OCI-LY1 (cell line): Measurements from ENCODE around the gene PLIN5.

Experiments used
- H2AFZ ChIP-seq: fragments of 200-600 bp; sonication (generic), shearing (Covaris generic); 2 replicates; pipeline ENCODE4 v1.6.0; 2014; ENCODE audit warnings: antibody characterized with exemption, mild to moderate bottlenecking, low read length
- H3F3A ChIP-seq: fragments of 200-600 bp; sonication (generic), shearing (Covaris generic); 2 replicates; pipeline ENCODE4 v1.6.0; 2014; ENCODE audit warnings: mild to moderate bottlenecking, antibody characterized with exemption, low read length, moderate library complexity; ENCODE audit not compliant: insufficient read depth
- H3K27ac ChIP-seq: fragments of 200-600 bp; sonication (generic); 2 replicates; pipeline ENCODE4 v1.5.1; 2014; ENCODE audit warnings: low read length, mixed run types, mild to moderate bottlenecking, low read depth; ENCODE audit not compliant: poor library complexity, severe bottlenecking
- H3K27me3 ChIP-seq: fragments of 200-600 bp; sonication (generic); 2 replicates; pipeline ENCODE4 v1.6.0; 2014; ENCODE audit warnings: antibody characterized with exemption, mild to moderate bottlenecking, low read length, moderate library complexity; ENCODE audit not compliant: insufficient read depth
- H3K36me3 ChIP-seq: fragments of 200-600 bp; sonication (generic); 2 replicates; pipeline ENCODE4 v1.6.1; 2014; ENCODE audit warnings: mild to moderate bottlenecking, antibody characterized with exemption, low read length, moderate library complexity, mixed read lengths; ENCODE audit not compliant: insufficient read depth
- H3K4me1 ChIP-seq: fragments of 200-600 bp; sonication (generic); 2 replicates; pipeline ENCODE4 v1.5.1; 2014; ENCODE audit warnings: mild to moderate bottlenecking, low read length, moderate library complexity; ENCODE audit not compliant: insufficient read depth, severe bottlenecking
- H3K4me2 ChIP-seq: fragments of 200-600 bp; sonication (generic), shearing (Covaris generic); 2 replicates; pipeline ENCODE4 v1.6.1; 2014; ENCODE audit warnings: low read length
- H3K4me3 ChIP-seq: fragments of 200-600 bp; sonication (generic); 2 replicates; pipeline ENCODE4 v1.5.1; 2014; ENCODE audit warnings: low read length, low read depth, mild to moderate bottlenecking, mixed read lengths; ENCODE audit not compliant: poor library complexity, severe bottlenecking
- H3K79me2 ChIP-seq: fragments of 200-600 bp; shearing (Covaris generic); 2 replicates; pipeline ENCODE4 v1.6.1; 2016; ENCODE audit warnings: mixed run types, low read length, mixed read lengths; ENCODE audit not compliant: insufficient read depth
- H3K9ac ChIP-seq: fragments of 200-600 bp; sonication (generic), shearing (Covaris generic); 2 replicates; pipeline ENCODE4 v1.6.1; 2014; ENCODE audit warnings: mild to moderate bottlenecking, low read length, mixed read lengths
- H3K9me2 ChIP-seq: fragments of 200-600 bp; sonication (generic), shearing (Covaris generic); 2 replicates; pipeline ENCODE4 v1.6.1; 2014; ENCODE audit warnings: low read depth, mild to moderate bottlenecking, low read length, mixed read lengths
- H3K9me3 ChIP-seq: fragments of 200-600 bp; shearing (Covaris generic); 2 replicates; pipeline ENCODE4 v1.6.1; 2014; ENCODE audit warnings: low read length, mixed read lengths
- H4K20me1 ChIP-seq: fragments of 200-600 bp; sonication (generic), shearing (Covaris generic); 2 replicates; pipeline ENCODE4 v1.6.0; 2016; ENCODE audit warnings: mild to moderate bottlenecking, low read length; ENCODE audit not compliant: insufficient read depth
- EZH2 ChIP-seq: fragments of 200-600 bp; sonication (generic), shearing (Covaris generic); IDR thresholded peaks from 2 replicates; pipeline ENCODE4 v1.8.0; 2017; ENCODE audit warnings: borderline replicate concordance, mixed run types, mild to moderate bottlenecking, antibody characterized with exemption, low read length, moderate library complexity, mixed read lengths
- TF ChIP-seq, protein P1 (sequence below): fragments of 200-600 bp; sonication (generic), shearing (Covaris generic); IDR thresholded peaks from 2 replicates; pipeline ENCODE4 v1.5.1; 2017; ENCODE audit warnings: mild to moderate bottlenecking, antibody characterized with exemption, low read length, moderate library complexity, mixed read lengths

The PLIN5 gene

DNA sequence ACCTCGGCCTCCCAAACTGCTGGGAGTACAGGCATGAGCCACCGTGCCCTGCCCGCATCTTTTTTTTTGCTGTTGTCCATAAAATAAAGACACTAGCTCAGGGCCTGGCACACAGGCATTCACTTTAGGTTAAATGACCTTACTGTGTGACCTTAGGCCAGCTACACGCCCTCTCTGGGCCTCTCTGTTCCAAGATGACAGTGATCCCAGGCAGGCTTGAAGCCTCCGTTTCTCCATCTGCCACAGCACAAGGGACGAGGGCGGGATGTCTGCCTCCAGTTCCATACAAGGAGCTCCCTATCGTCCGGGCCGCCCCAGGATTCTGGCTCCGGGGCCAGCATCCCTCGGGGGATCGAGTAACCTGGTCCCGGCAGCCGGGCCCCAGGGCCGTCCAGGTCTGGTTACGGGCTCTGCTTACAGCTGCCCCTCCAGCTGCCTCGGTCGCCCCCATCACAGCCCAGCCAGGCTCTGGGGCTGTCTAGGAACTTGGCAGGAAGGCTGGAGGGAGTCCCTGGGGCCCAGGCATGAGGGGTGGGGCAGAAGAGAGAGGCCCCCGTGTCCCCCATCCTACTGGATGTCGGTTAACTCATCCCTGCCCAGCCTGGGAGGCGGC, 36.4 kb upstream of the PLIN5 start:
- Histone ChIP-seq H3K4me2 (no peak overlapping the region), H3K9me3 (no peaks in the 10 kb centered on the region), H3K4me3 (no peak overlapping the region), H3K27me3 (peaks cover 4% of the 10 kb centered on the region; the same call in 1 of the 2 replicates), H3F3A (no peaks in the 10 kb centered on the region), H3K36me3 (no peaks in the 10 kb centered on the region), H3K79me2 (no peaks in the 10 kb centered on the region), H3K9me2 (no peaks in the 10 kb centered on the region), H3K9ac (no peak overlapping the region), H4K20me1 (no peaks in the 10 kb centered on the region), H3K27ac (no peak overlapping the region), H3K4me1 (no peaks in the 10 kb centered on the region), H2AFZ (no peak overlapping the region)
- TF ChIP-seq, protein P1, sequence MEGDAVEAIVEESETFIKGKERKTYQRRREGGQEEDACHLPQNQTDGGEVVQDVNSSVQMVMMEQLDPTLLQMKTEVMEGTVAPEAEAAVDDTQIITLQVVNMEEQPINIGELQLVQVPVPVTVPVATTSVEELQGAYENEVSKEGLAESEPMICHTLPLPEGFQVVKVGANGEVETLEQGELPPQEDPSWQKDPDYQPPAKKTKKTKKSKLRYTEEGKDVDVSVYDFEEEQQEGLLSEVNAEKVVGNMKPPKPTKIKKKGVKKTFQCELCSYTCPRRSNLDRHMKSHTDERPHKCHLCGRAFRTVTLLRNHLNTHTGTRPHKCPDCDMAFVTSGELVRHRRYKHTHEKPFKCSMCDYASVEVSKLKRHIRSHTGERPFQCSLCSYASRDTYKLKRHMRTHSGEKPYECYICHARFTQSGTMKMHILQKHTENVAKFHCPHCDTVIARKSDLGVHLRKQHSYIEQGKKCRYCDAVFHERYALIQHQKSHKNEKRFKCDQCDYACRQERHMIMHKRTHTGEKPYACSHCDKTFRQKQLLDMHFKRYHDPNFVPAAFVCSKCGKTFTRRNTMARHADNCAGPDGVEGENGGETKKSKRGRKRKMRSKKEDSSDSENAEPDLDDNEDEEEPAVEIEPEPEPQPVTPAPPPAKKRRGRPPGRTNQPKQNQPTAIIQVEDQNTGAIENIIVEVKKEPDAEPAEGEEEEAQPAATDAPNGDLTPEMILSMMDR = no peak
- no peak for TF ChIP-seq EZH2

DNA sequence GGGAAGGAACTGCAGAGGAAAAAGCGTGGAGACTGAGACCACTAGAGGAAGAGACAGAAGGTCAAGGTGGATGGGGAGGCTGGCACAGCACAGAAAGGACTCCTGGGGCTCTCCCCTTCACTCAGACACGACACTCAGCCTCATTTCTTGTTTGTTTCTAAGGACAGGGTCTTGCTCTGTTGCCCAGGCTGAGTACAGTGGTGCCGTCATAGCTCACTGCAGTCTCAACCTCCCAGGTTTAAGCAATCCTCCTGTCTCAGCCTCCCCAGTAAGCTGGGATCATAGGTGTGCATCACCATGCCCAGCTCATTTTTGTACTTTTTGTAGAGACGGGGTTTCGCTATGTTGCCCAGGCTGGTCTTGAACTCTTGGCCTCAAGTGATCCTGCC, 35.9 kb upstream of the PLIN5 start:
- no peak overlapping the region for H3K27ac ChIP-seq
- H3K9ac ChIP-seq = no peak overlapping the region
- TF ChIP-seq, protein P1 = no peak
- TF ChIP-seq EZH2 = no peak
- H4K20me1 ChIP-seq = no peaks in the 10 kb centered on the region
- H3K4me2 ChIP-seq = no peak overlapping the region
- H3K4me1 ChIP-seq = no peaks in the 10 kb centered on the region
- no peaks in the 10 kb centered on the region for H3K9me2 ChIP-seq
- H3K27me3 ChIP-seq = peaks cover 4% of the 10 kb centered on the region; the same call in 1 of the 2 replicates
- no peaks in the 10 kb centered on the region for H3K79me2 ChIP-seq
- H3K9me3 ChIP-seq = no peaks in the 10 kb centered on the region
- no peak overlapping the region for H3K4me3 ChIP-seq
- H2AFZ ChIP-seq = no peak overlapping the region
- no peaks in the 10 kb centered on the region for H3F3A ChIP-seq
- no peaks in the 10 kb centered on the region for H3K36me3 ChIP-seq

DNA sequence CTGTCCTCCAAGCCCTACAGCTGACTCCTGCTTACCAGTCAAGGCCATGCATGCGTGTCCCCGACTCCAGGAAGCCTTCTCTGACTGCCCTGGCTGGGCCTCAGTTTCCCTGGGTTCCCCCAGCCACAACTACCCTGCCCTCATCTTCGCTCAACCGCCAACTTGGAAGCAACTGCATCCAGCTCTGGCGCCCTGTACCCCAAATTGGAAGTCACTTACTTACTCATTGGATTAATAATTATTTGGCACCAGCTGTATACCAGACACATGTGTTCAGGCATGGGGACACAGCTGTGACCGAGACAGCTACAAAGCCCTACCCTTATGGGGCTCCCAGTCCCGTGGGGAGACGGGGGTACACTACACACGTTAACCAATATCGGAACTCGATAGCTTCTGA, 35.4 kb upstream of the PLIN5 start:
- peaks cover 4% of the 10 kb centered on the region; the same call in 1 of the 2 replicates for H3K27me3 ChIP-seq
- no peaks in the 10 kb centered on the region for H3K4me1 ChIP-seq
- no peak overlapping the region for H3K27ac ChIP-seq
- no peaks in the 10 kb centered on the region for H3K9me2 ChIP-seq
- no peak overlapping the region for H3K4me2 ChIP-seq
- H4K20me1 ChIP-seq = no peaks in the 10 kb centered on the region
- H3F3A ChIP-seq = no peaks in the 10 kb centered on the region
- no peak for TF ChIP-seq EZH2
- TF ChIP-seq, protein P1 = no peak
- H3K9ac ChIP-seq = no peak overlapping the region
- H2AFZ ChIP-seq = no peak overlapping the region
- no peaks in the 10 kb centered on the region for H3K9me3 ChIP-seq
- H3K36me3 ChIP-seq = no peaks in the 10 kb centered on the region
- H3K79me2 ChIP-seq = no peaks in the 10 kb centered on the region
- H3K4me3 ChIP-seq = no peak overlapping the region
